PFSK-1 (cell line): ENCODE data around the gene HMGCS2.

Experiments used
- POLR2AphosphoS5 ChIP-seq: IDR thresholded peaks from 2 replicates; pipeline ENCODE4 v1.6.1; 2012; ENCODE audit warnings: low read depth, mild to moderate bottlenecking, control low read depth, low read length, moderate library complexity
- SIN3A ChIP-seq: IDR thresholded peaks from 2 replicates; pipeline ENCODE4 v1.6.1; 2012; ENCODE audit warnings: mild to moderate bottlenecking, low read length, moderate library complexity, borderline replicate concordance; ENCODE audit not compliant: insufficient read depth
- TAF1 ChIP-seq: IDR thresholded peaks from 2 replicates; pipeline ENCODE4 v1.6.1; 2012; ENCODE audit warnings: low read length, control low read depth, borderline replicate concordance; ENCODE audit not compliant: insufficient read depth
- TF ChIP-seq, protein P1 (sequence below), 2 experiments: IDR thresholded peaks; 2 replicates each; pipeline versions ENCODE4 v1.6.1 to v1.8.0; 2011 to 2012; ENCODE audit warnings: low read depth in 2 of 2, low read length in 2 of 2, control low read depth in 1 of 2, inconsistent platforms in 1 of 2, mild to moderate bottlenecking in 1 of 2, moderate library complexity in 1 of 2; ENCODE audit not compliant: insufficient read depth in 1 of 2

DNA sequence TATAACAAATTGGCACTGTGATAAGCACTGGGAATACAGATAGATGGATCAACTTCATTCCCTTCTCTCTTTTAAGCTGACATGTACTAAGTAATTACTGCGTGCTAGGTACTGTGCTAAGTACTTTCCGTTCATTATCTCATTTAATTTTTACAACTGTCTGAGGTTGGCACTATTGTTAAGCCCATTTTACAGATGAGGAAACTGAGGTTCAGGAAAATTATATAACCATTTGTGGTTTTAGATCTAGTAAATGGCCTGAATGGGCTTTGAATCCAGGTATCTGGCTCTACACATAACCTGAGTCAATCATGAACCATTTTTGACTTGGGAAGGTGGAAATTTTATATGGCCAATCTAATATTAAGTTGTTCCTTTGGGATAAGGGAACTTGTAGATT is 3.6 kb upstream of the HMGCS2 start:
- TF ChIP-seq SIN3A (no peak), POLR2AphosphoS5 (no peak), TAF1 (no peak)
- TF ChIP-seq, protein P1, sequence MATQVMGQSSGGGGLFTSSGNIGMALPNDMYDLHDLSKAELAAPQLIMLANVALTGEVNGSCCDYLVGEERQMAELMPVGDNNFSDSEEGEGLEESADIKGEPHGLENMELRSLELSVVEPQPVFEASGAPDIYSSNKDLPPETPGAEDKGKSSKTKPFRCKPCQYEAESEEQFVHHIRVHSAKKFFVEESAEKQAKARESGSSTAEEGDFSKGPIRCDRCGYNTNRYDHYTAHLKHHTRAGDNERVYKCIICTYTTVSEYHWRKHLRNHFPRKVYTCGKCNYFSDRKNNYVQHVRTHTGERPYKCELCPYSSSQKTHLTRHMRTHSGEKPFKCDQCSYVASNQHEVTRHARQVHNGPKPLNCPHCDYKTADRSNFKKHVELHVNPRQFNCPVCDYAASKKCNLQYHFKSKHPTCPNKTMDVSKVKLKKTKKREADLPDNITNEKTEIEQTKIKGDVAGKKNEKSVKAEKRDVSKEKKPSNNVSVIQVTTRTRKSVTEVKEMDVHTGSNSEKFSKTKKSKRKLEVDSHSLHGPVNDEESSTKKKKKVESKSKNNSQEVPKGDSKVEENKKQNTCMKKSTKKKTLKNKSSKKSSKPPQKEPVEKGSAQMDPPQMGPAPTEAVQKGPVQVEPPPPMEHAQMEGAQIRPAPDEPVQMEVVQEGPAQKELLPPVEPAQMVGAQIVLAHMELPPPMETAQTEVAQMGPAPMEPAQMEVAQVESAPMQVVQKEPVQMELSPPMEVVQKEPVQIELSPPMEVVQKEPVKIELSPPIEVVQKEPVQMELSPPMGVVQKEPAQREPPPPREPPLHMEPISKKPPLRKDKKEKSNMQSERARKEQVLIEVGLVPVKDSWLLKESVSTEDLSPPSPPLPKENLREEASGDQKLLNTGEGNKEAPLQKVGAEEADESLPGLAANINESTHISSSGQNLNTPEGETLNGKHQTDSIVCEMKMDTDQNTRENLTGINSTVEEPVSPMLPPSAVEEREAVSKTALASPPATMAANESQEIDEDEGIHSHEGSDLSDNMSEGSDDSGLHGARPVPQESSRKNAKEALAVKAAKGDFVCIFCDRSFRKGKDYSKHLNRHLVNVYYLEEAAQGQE (IDR thresholded peaks at IDR 0.05; ENCODE audit: insufficient read depth in 1 of 2, low read depth in 2 of 2, low read length in 2 of 2) = no peak
